CD4-positive, alpha-beta T cell treated with Interleukin-12 subunit alpha and Interleukin-12 subunit beta, for 1 hour (primary cell): ENCODE measurements around the gene SPTAN1.

Source experiments
- DNase-seq: peaks from one replicate; pipeline ENCODE4 v3.0.0-alpha.2; 2020

SPTAN1 gene

DNA sequence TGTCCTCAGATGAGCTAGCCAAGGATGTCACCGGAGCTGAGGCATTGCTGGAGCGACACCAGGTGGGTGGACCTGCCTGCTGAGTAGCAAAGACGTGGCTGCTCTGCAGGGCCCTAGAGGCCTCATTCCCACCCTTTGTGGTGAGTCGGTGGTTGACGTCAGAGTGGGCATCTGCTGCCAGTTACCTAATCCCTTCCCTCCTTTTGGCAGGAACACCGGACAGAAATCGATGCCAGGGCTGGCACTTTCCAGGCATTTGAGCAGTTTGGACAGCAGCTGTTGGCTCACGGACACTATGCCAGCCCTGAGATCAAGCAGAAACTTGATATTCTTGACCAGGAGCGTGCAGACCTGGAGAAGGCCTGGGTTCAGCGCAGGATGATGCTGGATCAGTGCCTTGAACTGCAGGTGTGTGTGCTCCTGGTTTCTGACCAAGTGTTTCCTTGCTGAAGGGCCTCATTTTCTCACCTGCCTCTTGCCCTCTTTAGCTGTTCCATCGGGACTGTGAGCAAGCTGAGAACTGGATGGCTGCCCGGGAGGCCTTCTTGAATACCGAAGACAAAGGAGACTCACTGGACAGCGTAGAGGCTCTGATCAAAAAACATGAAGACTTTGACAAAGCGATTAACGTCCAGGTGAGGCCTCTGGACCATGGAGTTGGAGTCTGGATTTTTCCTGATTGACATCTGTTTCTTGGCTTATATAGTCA lies 55.4 kb downstream of the SPTAN1 start:
- no peak for DNase-seq

DNA sequence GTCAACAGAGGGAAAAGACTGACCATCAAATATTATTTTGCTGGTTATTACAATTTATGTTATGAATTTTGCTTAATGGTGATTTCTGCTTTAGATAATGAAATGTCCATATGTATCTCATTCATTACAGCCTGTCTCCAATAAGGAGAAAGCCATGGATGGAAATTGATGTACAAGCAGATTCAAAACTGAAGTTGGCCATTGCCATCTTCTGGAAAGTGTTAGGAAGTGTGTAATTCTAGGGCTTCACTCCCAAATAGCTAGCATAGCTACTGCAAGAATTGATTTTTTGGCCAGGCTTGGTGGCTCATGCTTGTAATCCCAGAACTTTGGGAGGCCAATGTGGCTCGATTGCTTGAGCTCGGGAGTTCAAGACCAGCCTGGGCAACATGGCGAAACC lies 58.5 kb downstream of the SPTAN1 start:
- DNase-seq = no peak

DNA sequence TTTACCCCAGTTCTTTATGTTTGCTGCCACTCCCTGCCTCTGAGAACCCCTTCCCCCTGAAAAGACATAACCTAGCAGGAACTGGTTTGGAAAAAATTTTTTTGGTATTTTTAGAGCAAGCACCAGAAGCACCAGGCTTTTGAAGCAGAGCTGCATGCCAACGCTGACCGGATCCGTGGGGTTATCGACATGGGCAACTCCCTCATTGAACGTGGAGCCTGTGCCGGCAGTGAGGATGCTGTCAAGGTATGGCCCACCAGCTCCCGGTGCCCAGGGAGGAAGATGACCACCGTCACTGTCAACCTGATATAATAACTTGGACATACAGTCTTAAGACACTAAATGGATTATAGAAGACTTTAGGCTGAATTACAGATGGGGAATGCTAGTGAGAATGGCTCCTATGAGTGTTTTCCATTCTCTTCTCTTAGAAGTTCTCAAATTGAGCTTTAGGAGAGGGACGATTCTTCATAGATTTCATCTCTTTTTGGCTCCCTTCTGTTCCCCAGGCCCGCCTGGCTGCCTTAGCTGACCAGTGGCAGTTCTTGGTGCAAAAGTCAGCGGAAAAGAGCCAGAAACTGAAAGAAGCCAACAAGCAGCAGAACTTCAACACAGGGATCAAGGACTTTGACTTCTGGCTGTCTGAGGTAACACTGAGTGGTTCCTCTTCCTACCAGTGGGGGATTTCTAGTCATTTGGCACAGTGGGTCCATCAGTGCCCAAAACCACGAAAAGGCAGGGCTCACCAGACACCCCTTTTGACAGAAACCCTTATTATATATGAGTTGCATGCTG lies 59.4 kb downstream of the SPTAN1 start:
- no peak for DNase-seq

DNA sequence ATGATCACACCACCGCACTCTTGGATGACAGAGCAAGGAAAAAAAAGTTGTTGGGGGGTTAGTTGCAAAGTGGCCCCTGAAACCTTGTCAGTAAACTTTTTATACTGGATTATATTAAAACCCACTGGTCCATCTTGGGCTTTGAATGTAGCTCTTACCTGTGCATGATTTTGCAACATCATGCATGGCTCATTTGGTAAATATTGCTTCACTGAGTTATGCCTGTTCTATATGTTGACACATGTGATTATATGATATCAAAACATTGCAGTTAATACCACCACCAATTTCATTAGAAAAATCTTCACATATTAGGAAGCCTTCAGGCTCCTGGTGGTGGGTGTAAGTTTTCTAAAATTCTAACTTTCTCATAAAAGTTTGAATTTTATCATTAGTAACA lies 62.3 kb downstream of the SPTAN1 start:
- DNase-seq = no peak

DNA sequence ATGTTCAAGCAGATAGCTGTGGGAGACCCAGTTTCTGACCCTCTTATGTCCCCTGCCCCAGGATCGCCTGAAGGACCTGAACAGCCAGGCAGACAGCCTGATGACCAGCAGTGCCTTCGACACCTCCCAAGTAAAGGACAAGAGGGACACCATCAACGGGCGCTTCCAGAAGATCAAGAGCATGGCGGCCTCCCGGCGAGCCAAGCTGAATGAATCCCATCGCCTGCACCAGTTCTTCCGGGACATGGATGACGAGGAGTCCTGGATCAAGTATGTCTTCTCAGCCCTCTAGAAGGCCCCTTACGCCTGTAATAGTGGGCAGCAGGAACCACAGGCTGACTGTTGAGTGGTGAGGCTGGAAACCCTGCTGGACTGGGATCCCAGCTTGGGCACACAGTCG lies 63.2 kb downstream of the SPTAN1 start:
- no peak for DNase-seq

DNA sequence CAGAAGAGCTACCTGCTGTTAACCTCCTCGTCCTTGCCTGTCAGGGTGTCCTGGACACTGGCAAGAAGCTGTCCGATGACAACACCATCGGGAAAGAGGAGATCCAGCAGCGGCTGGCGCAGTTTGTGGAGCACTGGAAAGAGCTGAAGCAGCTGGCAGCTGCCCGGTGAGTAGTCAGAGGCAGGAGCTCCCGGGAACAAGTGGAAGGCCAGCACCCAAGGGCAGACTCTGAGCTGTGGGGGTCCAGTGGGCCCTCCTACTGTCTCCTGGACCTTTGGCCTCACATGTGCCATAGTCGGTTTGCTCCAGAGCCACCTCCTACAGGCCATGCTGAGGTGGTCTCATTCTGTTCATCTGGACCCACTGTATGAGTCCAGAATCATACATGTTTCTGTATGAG lies 65.6 kb downstream of the SPTAN1 start:
- no peak for DNase-seq

DNA sequence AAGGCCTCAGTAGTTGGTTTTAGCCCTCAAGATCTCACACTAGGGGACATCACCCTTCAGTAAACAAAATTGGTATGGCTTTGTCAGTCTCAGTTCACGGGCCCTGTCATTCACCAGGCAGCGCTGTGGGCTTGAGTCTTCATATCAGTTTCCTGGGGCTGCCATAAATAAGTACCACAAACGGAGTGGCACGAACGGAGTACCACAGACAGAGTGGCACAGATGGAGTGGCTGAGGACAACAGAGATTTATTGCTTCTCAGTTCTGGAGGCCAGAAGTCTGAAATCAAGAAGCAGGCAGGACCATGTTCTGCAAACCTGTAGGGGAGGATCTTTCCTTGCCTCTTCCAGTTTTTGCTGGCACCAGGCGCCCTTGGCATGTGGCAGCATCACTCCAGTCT lies 66.7 kb downstream of the SPTAN1 start:
- DNase-seq = no peak

DNA sequence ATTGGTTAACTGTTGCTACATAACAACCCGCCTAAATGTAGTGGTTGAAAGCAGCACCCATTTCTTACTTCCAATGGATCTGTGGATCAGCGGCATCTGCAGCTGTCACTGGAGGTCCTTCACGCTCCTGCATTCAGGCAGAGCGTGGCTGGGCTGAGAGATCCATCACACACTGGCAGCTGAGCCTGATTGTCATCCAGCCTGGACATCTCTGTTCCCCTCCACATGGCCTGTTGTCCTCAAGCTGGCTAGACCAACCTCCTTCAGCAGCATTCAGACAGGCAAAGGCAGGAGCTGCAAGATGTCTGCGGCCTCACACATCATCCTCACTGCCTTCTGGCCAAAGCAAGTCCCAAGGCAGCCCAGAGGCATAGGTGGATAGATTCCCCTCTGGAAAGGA lies 67.4 kb downstream of the SPTAN1 start:
- DNase-seq = no peak

DNA sequence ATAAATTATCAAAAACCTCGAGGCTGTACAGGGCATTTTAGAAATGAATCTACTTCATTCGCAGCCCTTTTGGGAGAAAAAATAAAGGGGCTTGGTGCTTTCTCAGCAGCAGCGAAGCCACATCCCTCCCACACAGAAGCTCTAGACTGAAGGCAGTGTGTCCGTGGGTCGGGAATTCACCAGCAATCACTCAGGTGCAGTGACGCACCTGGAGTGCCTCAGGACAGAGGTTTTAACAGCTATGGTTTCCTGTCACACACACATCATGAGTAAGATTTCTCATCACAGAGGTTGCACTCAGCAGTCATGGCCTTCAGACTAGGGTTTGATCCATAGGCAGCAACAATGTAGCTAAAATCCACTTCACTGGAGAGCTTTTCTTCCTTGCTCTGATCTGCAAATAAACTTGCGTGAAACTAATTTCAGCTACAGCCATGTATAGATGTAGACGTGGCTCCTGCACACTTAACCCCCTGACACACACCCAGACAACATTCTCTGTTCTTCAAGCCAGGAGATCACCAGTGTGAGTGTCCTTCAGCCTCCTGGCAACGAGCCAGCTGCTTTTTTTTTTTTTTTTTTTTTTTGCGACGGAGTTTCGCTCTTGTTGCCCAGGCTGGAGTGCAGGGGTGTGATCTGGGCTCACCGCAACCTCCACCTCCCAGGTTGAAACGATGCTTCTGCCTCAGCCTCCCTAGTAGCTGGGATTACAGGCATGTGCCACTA lies 69.5 kb downstream of the SPTAN1 start:
- no peak for DNase-seq

DNA sequence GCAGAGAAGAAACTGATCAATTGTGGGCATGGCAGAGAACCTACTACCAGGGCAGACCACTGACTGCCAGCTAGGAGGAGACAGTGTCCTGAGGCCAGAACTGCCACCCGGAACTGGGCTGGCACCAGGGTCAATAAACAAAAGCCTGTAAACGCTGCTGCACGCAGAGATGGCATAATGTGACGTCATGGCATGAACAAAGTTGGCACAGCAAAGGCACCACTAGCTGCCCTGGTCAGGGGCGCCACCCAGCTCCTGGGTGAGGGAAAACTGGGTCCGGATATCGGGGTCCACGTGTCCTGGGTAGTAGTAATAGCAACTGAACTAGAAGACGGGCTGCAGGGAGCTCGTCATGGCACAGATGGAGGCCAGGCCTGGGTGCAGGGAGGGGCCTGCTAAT lies 72.2 kb downstream of the SPTAN1 start:
- no peak for DNase-seq

DNA sequence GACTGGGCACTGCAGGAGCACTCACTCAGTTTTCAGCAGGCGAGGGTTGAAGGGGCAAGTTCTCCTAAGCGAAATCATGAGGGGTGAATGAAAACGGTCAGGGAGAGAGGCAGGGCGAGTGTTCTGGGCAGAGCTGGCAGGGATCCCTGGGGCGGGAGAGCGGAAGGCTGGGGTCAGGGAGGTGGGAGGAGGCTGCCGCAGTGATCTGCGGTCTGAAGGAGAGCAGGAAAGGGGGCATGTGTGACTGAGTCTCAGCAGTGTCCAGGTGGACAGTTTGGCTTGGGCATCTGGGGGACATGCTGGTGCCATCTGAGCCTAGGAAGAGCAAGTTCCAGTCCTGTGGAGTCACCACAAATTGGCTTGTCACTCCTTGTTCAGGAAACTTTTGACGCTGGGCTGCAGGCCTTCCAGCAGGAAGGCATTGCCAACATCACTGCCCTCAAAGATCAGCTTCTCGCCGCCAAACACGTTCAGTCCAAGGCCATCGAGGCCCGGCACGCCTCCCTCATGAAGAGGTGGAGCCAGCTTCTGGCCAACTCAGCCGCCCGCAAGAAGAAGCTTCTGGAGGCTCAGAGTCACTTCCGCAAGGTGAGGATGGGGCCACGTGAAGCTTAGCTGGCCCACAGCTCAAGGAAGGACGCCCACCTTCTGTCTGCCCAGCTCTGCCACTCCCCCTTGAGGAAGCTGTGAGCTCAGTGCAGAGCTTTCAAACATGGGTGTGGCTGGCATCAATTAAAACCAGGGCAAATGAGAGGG lies 73.2 kb downstream of the SPTAN1 start:
- DNase-seq = no peak

DNA sequence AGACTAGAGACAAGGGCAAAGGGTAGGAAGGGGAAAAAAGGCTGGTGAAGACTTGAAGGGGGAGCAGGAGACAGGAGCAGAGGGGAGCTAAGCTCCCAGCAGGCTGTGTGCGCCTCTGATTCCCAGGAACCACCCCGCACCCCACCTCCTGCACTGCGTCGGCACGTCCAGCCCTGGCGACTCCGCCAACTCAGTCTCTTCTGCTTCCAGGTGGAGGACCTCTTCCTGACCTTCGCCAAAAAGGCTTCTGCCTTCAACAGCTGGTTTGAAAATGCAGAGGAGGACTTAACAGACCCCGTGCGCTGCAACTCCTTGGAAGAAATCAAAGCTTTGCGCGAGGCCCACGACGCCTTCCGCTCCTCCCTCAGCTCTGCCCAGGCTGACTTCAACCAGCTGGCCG lies 73.8 kb downstream of the SPTAN1 start:
- no peak for DNase-seq

DNA sequence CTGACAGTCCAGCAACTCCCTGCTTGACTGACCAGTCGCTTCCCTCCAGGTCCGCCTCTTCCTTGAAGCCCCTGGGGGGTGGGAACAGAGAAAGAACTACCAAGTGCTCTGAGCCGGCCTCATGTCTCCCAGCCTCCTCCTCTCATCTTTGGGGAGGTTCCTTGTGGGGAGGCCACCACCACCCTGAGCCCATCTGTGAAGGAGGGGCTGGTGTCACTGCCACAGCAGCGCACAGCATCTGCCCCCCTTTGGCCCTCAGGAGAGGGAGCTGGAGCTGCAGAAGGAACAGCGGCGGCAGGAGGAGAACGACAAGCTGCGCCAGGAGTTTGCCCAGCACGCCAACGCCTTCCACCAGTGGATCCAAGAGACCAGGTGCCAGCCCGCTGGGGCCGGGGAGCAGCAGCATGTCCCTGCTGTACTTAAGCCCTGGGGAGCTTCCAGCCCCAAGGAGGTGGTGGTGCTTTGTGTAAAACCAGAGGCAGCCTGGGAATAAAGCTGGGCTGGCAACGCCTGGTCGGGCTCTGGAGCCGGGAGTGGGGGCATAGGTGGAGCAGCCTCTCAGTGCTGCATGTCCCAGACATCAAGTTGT lies 74.8 kb downstream of the SPTAN1 start:
- DNase-seq = no peak

DNA sequence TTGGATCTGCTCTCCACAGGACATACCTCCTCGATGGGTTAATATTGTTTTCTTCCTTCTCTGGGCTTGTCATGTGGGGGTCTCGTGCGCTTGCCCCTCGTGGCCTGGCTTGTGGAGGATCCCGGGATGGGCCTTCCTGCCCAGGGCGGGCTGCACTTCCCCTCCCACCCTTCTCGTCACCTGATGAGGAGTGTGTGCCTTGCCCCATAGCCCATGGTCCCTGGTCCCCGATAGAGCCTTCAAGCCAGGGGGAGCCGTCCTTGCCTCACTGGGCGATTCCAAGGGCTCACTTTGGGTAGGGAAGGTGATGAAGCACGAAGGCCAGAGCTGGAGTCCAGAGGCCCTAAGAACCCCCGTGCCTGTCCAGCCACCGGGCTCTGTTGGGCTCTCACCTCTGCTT lies 75.5 kb downstream of the SPTAN1 start:
- no peak for DNase-seq

DNA sequence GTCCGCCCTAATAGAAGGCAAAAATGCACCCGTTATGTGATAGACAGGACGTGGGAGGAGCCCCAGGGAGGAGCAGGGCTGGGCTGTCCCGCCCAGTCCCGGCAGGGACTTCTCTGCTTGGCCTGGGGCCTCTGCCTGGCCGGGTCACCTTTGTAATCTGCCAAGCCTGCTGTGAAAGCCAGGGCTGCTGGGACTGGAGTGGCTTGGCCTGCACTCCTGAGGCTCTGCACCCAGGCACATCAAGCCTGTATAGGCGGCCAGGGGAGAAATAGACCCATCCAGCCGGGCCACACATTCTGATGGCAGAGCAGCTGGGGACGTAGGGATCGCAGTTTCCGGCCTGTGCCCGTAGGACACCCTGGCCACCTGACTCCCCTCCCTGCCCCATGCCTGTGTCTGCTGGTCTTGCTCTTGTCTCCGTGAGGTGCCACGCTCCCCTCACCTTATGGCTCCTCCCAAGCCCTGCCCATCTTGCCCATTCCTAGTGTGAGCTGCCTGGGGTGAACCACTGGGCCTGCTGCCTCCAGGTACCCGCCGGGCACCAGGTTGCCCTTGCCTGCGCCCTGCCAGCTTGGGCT lies 76.2 kb downstream of the SPTAN1 start:
- no peak for DNase-seq

DNA sequence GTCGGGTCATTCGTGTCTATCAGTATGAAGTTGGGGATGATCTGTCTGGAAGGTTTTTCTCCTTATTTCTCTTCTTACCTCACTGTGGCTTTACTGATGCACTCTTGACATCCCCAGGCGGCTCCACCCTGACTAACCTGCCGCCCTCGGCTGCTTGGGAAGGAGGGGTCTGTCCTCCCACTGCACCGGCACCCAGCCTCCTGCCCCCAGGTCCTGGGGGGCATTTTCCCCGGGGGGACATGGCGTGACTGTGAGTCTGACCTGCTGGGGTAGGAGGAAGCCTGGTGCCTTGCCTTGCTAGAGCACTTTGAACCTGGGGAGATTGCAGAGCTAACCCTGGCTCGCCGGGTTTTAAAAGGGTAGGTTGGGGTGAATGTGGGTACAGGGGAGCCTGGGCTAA lies 76.7 kb downstream of the SPTAN1 start:
- DNase-seq = no peak

DNA sequence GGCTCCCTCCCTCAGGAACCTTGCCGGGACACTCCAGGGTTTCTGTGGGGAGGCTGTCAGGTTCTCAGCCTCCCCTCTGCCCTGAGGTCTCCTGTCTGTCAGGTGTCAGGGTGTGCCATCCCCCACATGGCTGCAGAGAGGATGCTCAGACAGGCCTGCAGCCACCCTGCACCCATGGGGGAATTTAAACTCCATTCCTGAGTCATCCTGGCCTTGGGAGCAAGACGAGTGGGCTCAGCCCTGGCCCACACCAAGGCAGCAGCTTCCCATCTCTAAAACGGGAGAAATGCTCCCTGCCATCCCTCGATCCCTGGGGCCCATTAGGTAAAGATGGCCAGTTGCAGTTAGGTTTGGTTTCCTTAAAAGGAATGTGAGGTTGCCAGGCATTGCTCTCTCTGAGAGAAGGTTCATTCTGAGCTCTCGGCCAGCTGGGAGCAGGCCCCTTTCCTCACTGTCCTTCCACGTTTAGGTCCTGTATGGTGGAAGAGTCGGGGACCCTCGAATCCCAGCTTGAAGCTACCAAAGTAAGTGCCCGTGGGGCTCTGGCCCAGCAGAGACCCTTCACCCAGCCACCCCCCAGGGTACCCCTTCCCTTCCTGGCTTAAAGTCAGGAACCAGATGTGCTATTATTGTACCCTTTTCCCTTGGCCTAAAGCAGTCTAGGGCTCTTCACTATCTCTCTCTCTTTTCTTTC lies 77.6 kb downstream of the SPTAN1 start:
- no peak for DNase-seq

DNA sequence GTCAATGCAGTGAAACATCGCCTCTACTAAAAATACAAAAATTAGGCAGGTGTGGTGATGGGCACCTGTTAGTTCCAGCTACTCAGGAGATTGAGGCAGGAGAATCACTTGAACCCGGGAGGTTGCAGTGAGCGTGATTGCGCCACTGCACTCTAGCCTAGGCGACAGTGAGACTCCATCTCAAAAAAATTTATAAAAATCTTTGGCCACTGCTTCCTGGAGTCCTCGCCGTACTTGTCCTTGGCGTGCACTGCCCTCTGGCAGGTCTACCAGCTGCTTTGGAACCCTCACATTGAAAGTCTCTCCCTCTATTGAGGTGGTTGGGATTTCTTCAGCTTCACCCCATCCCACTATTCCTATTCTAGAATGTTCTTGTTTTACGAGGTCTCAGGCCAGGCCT lies 79.2 kb downstream of the SPTAN1 start:
- DNase-seq = no peak

DNA sequence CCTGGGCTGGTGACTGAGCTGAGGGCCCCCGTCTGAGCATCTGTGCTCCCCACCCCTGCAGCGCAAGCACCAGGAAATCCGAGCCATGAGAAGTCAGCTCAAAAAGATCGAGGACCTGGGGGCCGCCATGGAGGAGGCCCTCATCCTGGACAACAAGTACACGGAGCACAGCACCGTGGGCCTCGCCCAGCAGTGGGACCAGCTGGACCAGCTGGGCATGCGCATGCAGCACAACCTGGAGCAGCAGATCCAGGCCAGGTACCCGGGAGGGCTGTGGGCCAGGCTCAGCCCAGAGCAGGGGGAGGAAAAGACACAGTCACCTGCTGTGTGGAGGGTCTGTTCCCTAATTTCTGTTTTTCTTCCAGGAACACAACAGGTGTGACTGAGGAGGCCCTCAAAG lies 79.7 kb downstream of the SPTAN1 start:
- DNase-seq = no peak

DNA sequence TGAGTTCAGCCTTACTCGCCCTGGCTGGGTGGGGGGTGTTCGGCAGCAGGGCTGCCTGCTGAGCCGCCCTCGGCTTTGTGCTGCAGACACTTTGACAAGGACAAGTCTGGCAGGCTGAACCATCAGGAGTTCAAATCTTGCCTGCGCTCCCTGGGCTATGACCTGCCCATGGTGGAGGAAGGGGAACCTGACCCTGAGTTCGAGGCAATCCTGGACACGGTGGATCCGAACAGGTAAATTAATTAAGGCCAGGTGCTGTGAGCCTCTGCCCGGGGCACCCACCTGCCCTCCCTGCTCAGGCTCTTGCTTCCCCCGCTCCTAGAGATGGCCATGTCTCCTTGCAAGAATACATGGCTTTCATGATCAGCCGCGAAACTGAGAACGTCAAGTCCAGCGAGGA lies 80.1 kb downstream of the SPTAN1 start:
- no peak for DNase-seq

DNA sequence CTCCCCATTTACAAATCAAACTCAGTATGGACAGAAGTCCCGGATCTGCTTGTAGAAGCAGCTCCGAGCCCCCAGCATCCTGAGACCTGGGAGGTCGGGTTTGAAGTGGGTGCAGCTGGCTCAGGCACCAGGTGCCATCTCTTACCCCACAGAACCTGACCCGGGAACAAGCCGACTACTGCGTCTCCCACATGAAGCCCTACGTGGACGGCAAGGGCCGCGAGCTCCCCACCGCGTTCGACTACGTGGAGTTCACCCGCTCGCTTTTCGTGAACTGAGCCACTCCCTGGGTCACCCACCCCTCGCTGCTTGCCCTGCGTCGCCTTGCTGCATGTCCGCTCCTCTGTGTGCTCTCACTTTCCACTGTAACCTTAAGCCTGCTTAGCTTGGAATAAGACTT lies 80.7 kb downstream of the SPTAN1 start:
- DNase-seq = no peak

DNA sequence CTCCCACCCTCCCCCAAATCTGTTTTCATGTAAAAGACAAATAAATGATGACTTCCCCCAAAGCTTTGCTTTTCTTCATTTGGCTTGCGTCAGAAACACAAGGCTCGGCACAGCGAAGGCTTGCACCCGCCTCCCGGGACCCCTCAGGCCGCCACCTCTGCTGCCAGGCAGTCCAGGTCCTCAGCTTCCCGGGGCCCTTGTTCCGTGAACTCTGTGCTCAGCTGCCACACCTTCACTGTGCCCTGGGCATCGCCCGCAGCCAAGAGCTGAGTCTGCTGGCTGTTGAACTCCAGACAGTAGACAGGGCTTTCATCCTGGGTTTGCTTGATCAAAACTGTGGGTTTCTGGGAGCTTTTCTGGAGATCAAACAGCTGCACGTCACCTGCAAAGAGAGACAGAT lies 81.2 kb downstream of the SPTAN1 start:
- no peak for DNase-seq
